ENCODE measurements around the gene HRG. TPM values are rescaled to one million over a fixed set of nuclear protein-coding genes. Genes with fewer than 3 reads are reported as not detected.

Gene HRG
- total and polyA plus RNA-seq, 2 of the 8 experiments (the other 6 are each of a cell fraction or from before 2014, with no cell fraction given) = 0.03 to 0.15 TPM

GRCh38 chr3:186638259-186638658, 27.6 kb upstream of the HRG start:
- H4K20me1 ChIP-seq (replicated peaks in 1 of 2; ENCODE audit: control insufficient read depth in 1 of 2, insufficient read depth in 2 of 2, low read length in 2 of 2) = no peaks in the 10 kb centered on the region
- WGBS, 2 experiments (ENCODE audit: extremely low coverage in 1 of 2, insufficient coverage in 1 of 2, insufficient read length in 1 of 2, insufficient replicate concordance in 2 of 2, low coverage in 1 of 2, low lambda C conversion rate in 2 of 2, missing lambda C conversion rate in 1 of 2) = 100% methylated on average over 2 of the region's 2 CpGs; no CpG with 5 or more reads in 1 of the 2 experiments
- no peak overlapping the region for H3K27ac ChIP-seq (ENCODE audit: low read depth, low read length)
- CTCF ChIA-PET (ENCODE audit: partially characterized antibody) = interaction anchor here (0.6 to 3.9 kb wide), 2 partner anchors 17 to 23 kb away, joined by 3 to 35 read pairs; partner anchors contain the start of gene AHSG
- POLR2A ChIA-PET (ENCODE audit: partially characterized antibody) = interaction anchor here (1.0 kb wide), 1 partner anchor 84 kb away, joined by 3 read pairs; no protein-coding TSS in a partner anchor
- H3K4me3 ChIP-seq (ENCODE audit: extremely low read depth in 1 of 4, insufficient read depth in 2 of 4, low read depth in 3 of 4, low read length in 4 of 4) = no peak overlapping the region
- H3K18ac ChIP-seq (ENCODE audit: extremely low read depth, low read length) = no peak overlapping the region
- no peak overlapping the region for H3K4ac ChIP-seq (replicated peaks; ENCODE audit: insufficient read length, low read depth, low read length)
- H3K23ac ChIP-seq (ENCODE audit: insufficient read length) = no peak overlapping the region
- H3K4me1 ChIP-seq (replicated peaks in 1 of 4; ENCODE audit: control insufficient read depth in 3 of 4, insufficient read depth in 4 of 4, low read length in 3 of 4) = peaks cover 1 to 7% (median 6%) of the 10 kb centered on the region in 4 experiments; a peak in 5 of 7 replicates
- H2BK20ac ChIP-seq (ENCODE audit: low read length) = no peak overlapping the region
- H3K9ac ChIP-seq (replicated peaks in 1 of 4; ENCODE audit: extremely low read depth in 1 of 4, low read depth in 3 of 4, low read length in 3 of 4) = no peak overlapping the region
- no peak overlapping the region for H3K14ac ChIP-seq (ENCODE audit: insufficient read length)
- H3K27me3 ChIP-seq (replicated peaks in 1 of 4; ENCODE audit: control insufficient read depth in 3 of 4, extremely low read depth in 1 of 4, insufficient read depth in 3 of 4, low read length in 3 of 4) = no peaks in the 10 kb centered on the region
- H3K4me2 ChIP-seq (ENCODE audit: insufficient read depth in 1 of 2, low read depth in 2 of 2, low read length in 2 of 2) = no peak overlapping the region
- H4K91ac ChIP-seq (replicated peaks; ENCODE audit: insufficient read length, low read length) = no peak overlapping the region
- no peak overlapping the region for H2BK5ac ChIP-seq (ENCODE audit: low read depth, low read length)
- no peak overlapping the region for H3K56ac ChIP-seq (replicated peaks; ENCODE audit: insufficient read length, low read depth, low read length)
- no peaks in the 10 kb centered on the region for H3K9me3 ChIP-seq (ENCODE audit: insufficient read depth in 2 of 2, low read depth in 1 of 2, low read length in 1 of 2)
- H3K23me2 ChIP-seq (ENCODE audit: low read depth, low read length) = no peaks in the 10 kb centered on the region
- no peak for FAIRE-seq
- no peak overlapping the region for H4K8ac ChIP-seq (ENCODE audit: extremely low read depth, insufficient read depth, low read length)
- no peak overlapping the region for H2BK15ac ChIP-seq (ENCODE audit: low read length)
- no peak overlapping the region for H2AK5ac ChIP-seq (ENCODE audit: low read depth, low read length)
- H2BK12ac ChIP-seq (ENCODE audit: low read depth, low read length) = no peak overlapping the region
- H2BK120ac ChIP-seq (replicated peaks; ENCODE audit: low read depth, low read length) = no peak overlapping the region
- no peak overlapping the region for H2AFZ ChIP-seq (ENCODE audit: low read length)
- no peak overlapping the region for H4K5ac ChIP-seq (ENCODE audit: insufficient read length, low read depth, low read length)
- no peaks in the 10 kb centered on the region for H3K79me1 ChIP-seq (ENCODE audit: low read depth, low read length)
- H3K79me2 ChIP-seq (ENCODE audit: control insufficient read depth in 1 of 2, insufficient read depth in 2 of 2, low read length in 2 of 2) = no peaks in the 10 kb centered on the region
- H3K36me3 ChIP-seq (ENCODE audit: control insufficient read depth in 2 of 4, insufficient read depth in 4 of 4, low read length in 3 of 4) = no peaks in the 10 kb centered on the region
- no peak for DNase-seq (ENCODE audit: low read depth in 1 of 2, low spot score in 2 of 2)
- TF ChIP-seq GTF2F1 (IDR thresholded peaks at IDR 0.05; ENCODE audit: borderline replicate concordance, low read depth, low read length) = no peak
- no peak for TF ChIP-seq RFX5 (IDR thresholded peaks at IDR 0.05; ENCODE audit: borderline replicate concordance, low read depth, low read length)
- TF ChIP-seq KDM1A (IDR thresholded peaks at IDR 0.05; ENCODE audit: borderline replicate concordance, low read length) = no peak
- no peak for TF ChIP-seq BCL11A (IDR thresholded peaks at IDR 0.05; ENCODE audit: low read depth in 2 of 2, low read length in 2 of 2)
- TF ChIP-seq RBBP5 (IDR thresholded peaks at IDR 0.05; ENCODE audit: borderline replicate concordance, low read depth, low read length) = no peak
- TF ChIP-seq JUND (IDR thresholded peaks at IDR 0.05; ENCODE audit: low read length) = no peak
- no peak for TF ChIP-seq EGR1 (IDR thresholded peaks at IDR 0.05; ENCODE audit: borderline replicate concordance, low read depth, low read length)
- no peak for TF ChIP-seq RXRA (IDR thresholded peaks at IDR 0.05; ENCODE audit: insufficient read depth, low read depth, low read length)
- TF ChIP-seq TCF12 (IDR thresholded peaks at IDR 0.05; ENCODE audit: low read depth, low read length) = no peak
- no peak for TF ChIP-seq USF2 (IDR thresholded peaks at IDR 0.05; ENCODE audit: low read length)
- no peak for TF ChIP-seq ZNF274 (IDR thresholded peaks at IDR 0.05; ENCODE audit: borderline replicate concordance, extremely low read depth, low read length)
- no peak for TF ChIP-seq GABPA (IDR thresholded peaks at IDR 0.05; ENCODE audit: borderline replicate concordance, insufficient read depth, low read length)
- no peak for TF ChIP-seq TAF7 (optimal IDR thresholded peaks at IDR 0.05; ENCODE audit: borderline replicate concordance, low read depth, low read length)
